GM06990 (cell line): ENCODE measurements around the gene DSCAML1.

Experiments used
- DNase-seq: peaks from one replicate; pipeline ENCODE4 v3.0.0-alpha.2; 2011; ENCODE audit not compliant: insufficient read length; ENCODE audit errors: extremely low read depth
- H3K27me3 ChIP-seq: replicated peaks from 2 replicates; pipeline ENCODE4 v1.6.0; 2011; ENCODE audit warnings: low read length; ENCODE audit not compliant: control insufficient read depth, insufficient read depth
- H3K36me3 ChIP-seq: 2 replicates; pipeline ENCODE4 v1.5.1; 2011; ENCODE audit warnings: low read length; ENCODE audit not compliant: control insufficient read depth, insufficient read depth
- H3K4me3 ChIP-seq: replicated peaks from 2 replicates; pipeline ENCODE4 v1.5.1; 2011; ENCODE audit warnings: low read depth, mild to moderate bottlenecking, control low read depth, low read length
- CTCF ChIP-seq: IDR thresholded peaks from 2 replicates; pipeline ENCODE4 v1.5.1; 2011; ENCODE audit warnings: low read length, control low read depth, mild to moderate bottlenecking, inconsistent platforms; ENCODE audit not compliant: insufficient read depth, poor library complexity, severe bottlenecking

DSCAML1 gene

GRCh38 chr11:117479372-117479771 lies 317.6 kb downstream of the DSCAML1 start:
- Histone ChIP-seq H3K4me3 (no peak overlapping the region), H3K27me3 (no peaks in the 10 kb centered on the region), H3K36me3 (no peaks in the 10 kb centered on the region)
- peak; percentile 66 for DNase-seq
- TF ChIP-seq CTCF, result peak; percentile 80

- H3K27me3 ChIP-seq, result no peaks in the 10 kb centered on the region
- no peaks in the 10 kb centered on the region for H3K36me3 ChIP-seq
- H3K4me3 ChIP-seq, result no peak overlapping the region
- DNase-seq, result no peak
- no peak for TF ChIP-seq CTCF
Measured at GRCh38 chr11:117478926-117479325, 318.1 kb downstream of the DSCAML1 start.

- TF ChIP-seq CTCF, result no peak
- no peak overlapping the region for H3K4me3 ChIP-seq
- no peak for DNase-seq
- H3K36me3 ChIP-seq, result no peaks in the 10 kb centered on the region
- H3K27me3 ChIP-seq, result no peaks in the 10 kb centered on the region
Measured at GRCh38 chr11:117478126-117478860, 318.7 kb downstream of the DSCAML1 start.

- no peaks in the 10 kb centered on the region for H3K36me3 ChIP-seq
- H3K27me3 ChIP-seq, result no peaks in the 10 kb centered on the region
- no peak for TF ChIP-seq CTCF
- no peak overlapping the region for H3K4me3 ChIP-seq
- no peak for DNase-seq
Measured at GRCh38 chr11:117477721-117478120, 319.3 kb downstream of the DSCAML1 start.

GRCh38 chr11:117476531-117477142 lies 320.4 kb downstream of the DSCAML1 start:
- Histone ChIP-seq H3K27me3 (no peaks in the 10 kb centered on the region), H3K4me3 (no peak overlapping the region), H3K36me3 (no peaks in the 10 kb centered on the region)
- no peak for DNase-seq
- no peak for TF ChIP-seq CTCF
